Measurements from ENCODE around the gene DROSHA. TPM values are rescaled to one million over a fixed set of nuclear protein-coding genes. Genes with fewer than 3 reads are reported as not detected.

DROSHA gene
- total RNA-seq, 1 donor from 2014 or later = 74.0 TPM

DNA sequence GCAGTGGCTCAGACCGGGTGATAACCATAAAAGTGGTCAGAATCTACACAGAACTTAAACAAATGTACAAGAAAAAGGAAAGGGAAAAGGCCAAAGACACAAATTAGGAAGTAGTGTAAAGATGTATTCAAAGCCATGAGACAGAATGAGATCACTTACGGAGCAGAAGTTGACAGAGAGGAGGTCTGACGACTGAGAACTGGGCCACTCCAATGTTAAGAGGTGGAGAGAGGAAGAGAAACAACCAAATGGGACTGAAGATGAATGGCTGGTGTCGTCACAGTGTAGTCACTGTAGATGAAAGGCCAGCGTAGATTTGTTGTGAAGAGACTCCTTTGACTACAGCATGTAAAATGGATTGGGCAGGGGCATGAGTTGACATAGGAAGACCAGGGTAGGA lies 114.4 kb downstream of the DROSHA start:
- H3K9me3 Mint-ChIP-seq = no peaks in the 10 kb centered on the region
- peaks cover 5% of the 10 kb centered on the region for H3K4me1 Mint-ChIP-seq (ENCODE audit: low read depth)

DNA sequence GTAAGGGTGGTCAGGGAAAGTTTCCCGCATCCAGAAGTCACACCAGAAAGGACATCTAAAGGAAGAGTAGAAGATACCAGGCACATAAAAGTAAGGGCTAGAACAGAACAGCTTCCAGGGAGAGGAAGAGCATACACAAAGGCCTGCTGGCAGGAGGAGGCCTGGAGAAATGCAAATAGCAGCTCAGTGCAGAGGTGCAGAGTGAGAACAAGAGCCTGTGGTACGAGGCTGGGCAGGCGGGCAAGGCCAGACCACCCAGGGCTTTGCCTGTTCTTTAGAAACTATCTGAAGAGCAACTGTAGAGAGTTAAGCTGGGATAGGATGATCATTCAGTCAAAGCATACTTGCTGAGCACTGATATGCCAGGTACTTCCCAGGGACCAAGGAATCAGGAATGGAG lies 115.3 kb downstream of the DROSHA start:
- Mint-ChIP-seq H3K27ac (no peak overlapping the region), H3K4me3 (no peak overlapping the region)
- intact Hi-C loops (cut with micrococcal nuclease) = no loop called here

More for the DNA sequence above, 114.4 kb downstream of the DROSHA start:
- Mint-ChIP-seq H3K4me3 (no peak overlapping the region), H3K27ac (no peak overlapping the region), H3K27me3 (ENCODE audit: insufficient read depth) (no peaks in the 10 kb centered on the region), H3K36me3 (ENCODE audit: low read depth) (peaks cover 25% of the 10 kb centered on the region)
- no peak for DNase-seq (ENCODE audit: low spot score)
- intact Hi-C loops (cut with micrococcal nuclease) = no loop called here

DNA sequence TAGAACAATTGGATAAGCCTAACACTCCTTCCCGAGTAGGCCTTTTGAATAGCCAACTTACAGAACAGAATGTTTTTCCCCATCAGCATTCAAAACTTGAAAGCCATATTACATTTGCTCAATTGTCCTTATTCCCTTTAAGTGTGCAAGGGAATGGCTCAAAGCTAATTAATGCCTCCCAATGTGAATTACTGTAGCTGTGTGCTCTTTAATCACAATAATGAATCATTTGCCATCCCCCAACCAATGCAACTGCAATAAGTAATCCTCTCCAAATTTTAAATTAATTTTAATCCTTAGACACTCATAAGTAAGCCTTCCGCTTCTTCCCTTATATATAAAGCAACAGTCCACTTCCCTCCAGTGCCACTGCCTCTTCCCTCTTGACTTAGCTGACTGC lies 115.9 kb downstream of the DROSHA start:
- Mint-ChIP-seq H3K36me3 (ENCODE audit: low read depth) (peaks cover 16% of the 10 kb centered on the region), H3K4me1 (ENCODE audit: low read depth) (peaks cover 5% of the 10 kb centered on the region), H3K4me3 (no peak overlapping the region), H3K27me3 (ENCODE audit: insufficient read depth) (no peaks in the 10 kb centered on the region), H3K27ac (no peak overlapping the region), H3K9me3 (no peaks in the 10 kb centered on the region)
- intact Hi-C loops (cut with micrococcal nuclease) = no loop called here
- DNase-seq (ENCODE audit: low spot score) = no peak

More for the DNA sequence above, 115.3 kb downstream of the DROSHA start:
- no peaks in the 10 kb centered on the region for H3K27me3 Mint-ChIP-seq (ENCODE audit: insufficient read depth)
- H3K4me1 Mint-ChIP-seq (ENCODE audit: low read depth) = peaks cover 5% of the 10 kb centered on the region
- H3K9me3 Mint-ChIP-seq = no peaks in the 10 kb centered on the region
- no peak for DNase-seq (ENCODE audit: low spot score)
- H3K36me3 Mint-ChIP-seq (ENCODE audit: low read depth) = peaks cover 21% of the 10 kb centered on the region

DNA sequence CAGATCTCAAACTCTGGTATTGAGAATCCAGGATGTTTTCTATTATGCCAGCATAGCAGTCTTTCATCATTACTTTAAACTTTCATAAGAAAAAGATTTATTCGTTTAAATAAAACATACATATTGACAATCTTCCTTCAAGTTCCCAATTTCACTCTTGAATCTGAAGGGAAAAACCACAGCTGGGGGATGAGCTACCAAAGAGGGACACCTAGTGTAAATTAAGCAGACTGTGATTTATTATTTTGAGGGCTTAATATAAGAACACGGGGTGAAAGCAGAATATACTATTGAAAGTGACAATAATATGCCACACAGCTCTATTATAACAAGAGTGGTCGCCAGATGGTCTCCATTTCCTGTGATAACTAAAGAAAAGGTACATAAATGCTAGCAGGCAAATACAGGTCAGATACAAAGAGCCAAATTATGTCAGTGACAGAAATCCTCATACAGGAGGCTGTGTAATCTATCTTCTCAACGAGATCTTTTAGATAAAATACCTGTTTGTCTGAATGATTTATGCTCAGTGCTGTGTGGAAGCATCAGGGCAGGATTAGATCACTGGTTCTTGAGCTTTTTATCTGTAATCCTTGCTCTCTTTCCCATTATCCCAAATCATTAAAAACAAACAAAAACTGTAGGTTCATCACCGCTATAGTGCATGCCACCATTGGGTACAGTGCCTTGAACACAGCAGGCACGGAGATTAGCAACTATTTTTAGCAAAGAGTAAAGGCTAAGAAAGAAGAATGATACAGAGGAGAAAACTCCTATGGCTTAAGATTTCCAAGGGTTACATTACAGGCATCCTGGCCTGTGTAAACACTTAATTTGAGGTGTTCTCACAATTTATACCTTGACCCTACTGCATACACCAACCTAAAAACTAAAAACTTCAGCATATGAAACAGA lies 116.6 kb downstream of the DROSHA start:
- Mint-ChIP-seq H3K27me3 (ENCODE audit: insufficient read depth) (no peaks in the 10 kb centered on the region), H3K27ac (no peak overlapping the region), H3K4me3 (no peak overlapping the region), H3K9me3 (no peaks in the 10 kb centered on the region), H3K36me3 (ENCODE audit: low read depth) (peaks cover 16% of the 10 kb centered on the region), H3K4me1 (ENCODE audit: low read depth) (peaks cover 5% of the 10 kb centered on the region)
- intact Hi-C loops (cut with micrococcal nuclease) = no loop called here
- DNase-seq (ENCODE audit: low spot score) = no peak

DNA sequence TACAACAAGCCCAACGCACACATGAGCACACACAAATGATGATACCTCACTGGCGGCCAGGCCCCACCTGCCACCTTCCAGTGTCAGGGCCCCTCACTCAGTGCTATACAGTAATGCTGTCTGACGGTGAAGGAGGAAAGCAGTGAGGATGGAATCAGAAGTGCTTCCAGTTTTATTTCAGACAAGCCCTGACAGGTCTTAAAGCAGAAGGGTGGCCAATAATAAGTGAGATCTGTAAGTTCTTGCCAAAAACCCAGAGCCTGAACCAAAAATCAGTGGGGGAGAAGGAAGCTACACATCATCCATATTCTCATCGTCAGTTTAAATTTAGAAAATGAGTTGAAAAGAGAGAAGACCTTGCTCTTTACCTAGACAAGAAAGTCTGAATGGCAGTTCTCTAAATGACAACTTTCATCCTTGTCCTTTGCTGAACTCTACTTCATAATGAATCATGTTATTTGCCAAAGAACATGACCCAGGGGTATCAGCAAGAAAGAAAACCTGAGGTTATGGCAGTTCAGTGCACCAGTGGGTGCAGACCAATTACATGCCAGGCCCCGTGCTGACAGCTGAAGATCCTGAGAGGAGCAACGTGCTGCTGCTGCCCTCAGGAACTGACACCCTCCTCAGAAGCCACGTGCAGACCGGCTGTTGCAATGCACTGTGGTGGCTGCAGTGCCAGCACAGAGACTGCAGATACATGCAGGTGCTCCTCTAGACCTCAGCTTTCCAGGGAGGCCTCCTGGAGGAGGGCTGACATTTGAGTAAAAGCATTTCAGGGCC lies 118.7 kb downstream of the DROSHA start:
- no peak overlapping the region for H3K27ac Mint-ChIP-seq
- peaks cover 5% of the 10 kb centered on the region for H3K4me1 Mint-ChIP-seq (ENCODE audit: low read depth)
- H3K4me3 Mint-ChIP-seq = no peak overlapping the region
- no peaks in the 10 kb centered on the region for H3K27me3 Mint-ChIP-seq (ENCODE audit: insufficient read depth)
- H3K9me3 Mint-ChIP-seq = no peaks in the 10 kb centered on the region
- DNase-seq (ENCODE audit: low spot score) = no peak
- peaks cover 29% of the 10 kb centered on the region for H3K36me3 Mint-ChIP-seq (ENCODE audit: low read depth)
- intact Hi-C loops (cut with micrococcal nuclease) = no loop called here

DNA sequence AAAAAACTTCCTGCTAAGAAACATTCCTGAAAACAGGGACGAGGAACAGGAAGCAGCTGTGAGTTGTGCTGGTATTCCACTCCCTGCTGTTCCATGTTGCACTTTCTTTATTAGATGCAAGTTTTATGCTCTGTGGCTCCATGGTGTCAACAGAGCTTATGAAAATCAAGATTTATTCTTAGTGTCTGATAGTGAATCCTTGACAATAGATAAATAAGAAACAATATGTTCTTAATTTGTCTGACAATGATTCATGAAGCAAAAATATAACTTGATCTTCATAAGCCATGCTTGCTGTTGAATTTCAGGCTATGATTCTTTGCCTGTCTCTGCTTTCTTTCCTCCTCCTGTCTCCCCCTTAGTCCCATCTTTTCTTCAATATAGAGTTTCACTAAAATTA lies 119.6 kb downstream of the DROSHA start:
- no peaks in the 10 kb centered on the region for H3K9me3 Mint-ChIP-seq
- no peak overlapping the region for H3K27ac Mint-ChIP-seq
- H3K27me3 Mint-ChIP-seq (ENCODE audit: insufficient read depth) = no peaks in the 10 kb centered on the region
- intact Hi-C loops (cut with micrococcal nuclease) = no loop called here
- peaks cover 5% of the 10 kb centered on the region for H3K4me1 Mint-ChIP-seq (ENCODE audit: low read depth)
- no peak overlapping the region for H3K4me3 Mint-ChIP-seq
- DNase-seq (ENCODE audit: low spot score) = no peak
- peaks cover 32% of the 10 kb centered on the region for H3K36me3 Mint-ChIP-seq (ENCODE audit: low read depth)

DNA sequence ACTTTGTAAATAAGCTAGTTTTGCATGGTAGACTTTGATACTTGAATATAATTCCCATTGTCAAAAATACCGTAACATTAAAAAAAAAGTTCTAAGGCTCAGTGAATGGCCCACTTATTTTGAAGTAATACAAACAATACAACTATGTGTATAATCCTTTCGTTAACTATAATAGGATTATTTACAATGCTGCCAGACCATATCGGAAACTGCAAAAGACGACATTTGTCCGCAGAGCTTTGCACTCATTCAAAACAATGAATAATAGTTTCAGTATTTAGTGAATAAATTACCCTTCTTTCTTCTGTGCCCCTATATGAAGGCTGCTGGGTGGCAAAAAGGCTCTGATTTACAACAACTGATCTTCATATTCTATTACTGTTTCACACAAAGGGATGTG lies 121.8 kb downstream of the DROSHA start:
- no peak overlapping the region for H3K27ac Mint-ChIP-seq
- H3K4me3 Mint-ChIP-seq = no peak overlapping the region
- intact Hi-C loops (cut with micrococcal nuclease) = no loop called here
- peaks cover 43% of the 10 kb centered on the region for H3K36me3 Mint-ChIP-seq (ENCODE audit: low read depth)
- no peaks in the 10 kb centered on the region for H3K27me3 Mint-ChIP-seq (ENCODE audit: insufficient read depth)
- no peaks in the 10 kb centered on the region for H3K9me3 Mint-ChIP-seq
- peaks cover 5% of the 10 kb centered on the region for H3K4me1 Mint-ChIP-seq (ENCODE audit: low read depth)
- no peak for DNase-seq (ENCODE audit: low spot score)

DNA sequence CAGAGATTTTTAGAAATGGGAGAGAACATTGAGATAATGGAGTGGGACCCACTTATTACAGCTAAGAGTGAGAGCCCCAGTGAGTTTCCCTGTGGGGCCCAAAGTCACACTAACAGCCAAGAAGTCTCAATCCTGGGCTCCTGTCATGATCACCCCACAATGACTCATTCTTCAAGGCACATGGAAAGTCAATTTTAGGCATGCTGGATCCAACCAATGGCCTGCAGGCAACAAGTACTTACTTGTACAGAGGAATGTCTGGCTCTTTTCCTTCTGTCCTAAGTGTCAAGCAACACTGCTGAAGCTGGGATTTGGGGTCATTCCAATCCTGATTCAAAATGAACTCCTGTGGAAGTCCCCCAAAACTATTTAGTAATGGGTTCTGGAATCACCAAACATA lies 123.1 kb downstream of the DROSHA start:
- intact Hi-C loops (cut with micrococcal nuclease) = no loop called here
- Mint-ChIP-seq H3K27me3 (ENCODE audit: insufficient read depth) (no peaks in the 10 kb centered on the region), H3K27ac (no peak overlapping the region)

DNA sequence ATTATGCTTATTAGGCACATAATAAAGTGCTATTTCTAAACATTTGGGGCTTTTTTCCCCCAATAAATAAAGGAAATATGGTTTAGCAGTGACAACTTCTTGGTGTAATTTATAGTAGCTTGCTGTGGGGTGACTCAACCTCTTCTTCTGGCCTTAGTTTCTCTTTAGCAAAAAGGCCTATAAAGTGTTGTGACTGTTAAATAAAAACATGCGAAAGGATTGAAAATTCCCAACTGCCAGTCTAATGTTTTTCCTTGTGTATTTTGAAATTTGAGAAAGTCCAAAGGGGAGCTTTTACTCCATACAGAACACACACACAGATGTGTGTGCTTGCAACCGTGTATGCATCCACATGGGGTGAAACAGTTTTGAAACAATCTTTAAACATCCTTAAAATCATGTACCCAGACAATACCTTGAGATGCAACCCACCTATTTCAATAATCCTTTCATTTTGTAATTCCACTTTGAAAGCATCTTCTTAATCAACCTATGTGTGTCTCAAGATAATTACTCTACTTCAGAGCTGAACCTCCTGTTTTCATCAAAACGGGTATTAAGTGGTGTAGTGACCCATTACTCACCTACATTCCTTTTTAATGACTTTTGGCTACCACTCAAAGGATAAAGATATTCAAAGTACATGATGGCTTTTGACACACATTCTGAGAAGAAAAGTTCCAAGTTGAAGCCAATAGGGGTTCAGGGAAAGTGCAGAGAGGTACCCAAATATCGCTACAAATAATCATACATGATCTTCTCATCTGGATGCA lies 123.8 kb downstream of the DROSHA start:
- no peaks in the 10 kb centered on the region for H3K27me3 Mint-ChIP-seq (ENCODE audit: insufficient read depth)
- peaks cover 47% of the 10 kb centered on the region for H3K36me3 Mint-ChIP-seq (ENCODE audit: low read depth)
- no peak for DNase-seq (ENCODE audit: low spot score)
- no peaks in the 10 kb centered on the region for H3K4me1 Mint-ChIP-seq (ENCODE audit: low read depth)
- intact Hi-C loops (cut with micrococcal nuclease) = no loop called here
- no peak overlapping the region for H3K4me3 Mint-ChIP-seq
- H3K9me3 Mint-ChIP-seq = no peaks in the 10 kb centered on the region
- H3K27ac Mint-ChIP-seq = no peak overlapping the region

More for the DNA sequence above, 123.1 kb downstream of the DROSHA start:
- Mint-ChIP-seq H3K4me3 (no peak overlapping the region), H3K36me3 (ENCODE audit: low read depth) (peaks cover 48% of the 10 kb centered on the region), H3K4me1 (ENCODE audit: low read depth) (peaks cover 3% of the 10 kb centered on the region), H3K9me3 (no peaks in the 10 kb centered on the region)
- no peak for DNase-seq (ENCODE audit: low spot score)

DNA sequence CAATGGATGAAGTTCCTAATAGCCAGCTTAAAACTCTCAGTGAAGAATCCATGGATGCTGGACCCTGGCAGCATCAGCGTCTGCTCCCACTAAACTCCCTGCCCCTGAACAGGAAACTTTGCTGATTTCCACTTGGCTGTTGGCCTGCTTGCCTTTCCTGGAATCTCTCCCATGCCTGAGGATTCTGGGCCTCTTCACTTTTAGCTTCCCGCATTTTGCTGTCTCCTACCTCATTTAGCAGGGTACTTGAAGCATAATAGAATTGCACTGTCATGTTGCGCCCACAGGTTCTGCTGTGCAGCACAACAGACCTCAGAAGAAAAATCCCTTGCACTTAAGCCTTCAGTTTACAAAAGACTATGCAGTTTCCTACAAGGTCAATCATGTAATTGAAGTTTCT lies 127.6 kb downstream of the DROSHA start:
- Mint-ChIP-seq H3K4me3 (no peak overlapping the region), H3K36me3 (ENCODE audit: low read depth) (peaks cover 38% of the 10 kb centered on the region), H3K27me3 (ENCODE audit: insufficient read depth) (no peaks in the 10 kb centered on the region), H3K9me3 (no peaks in the 10 kb centered on the region), H3K4me1 (ENCODE audit: low read depth) (no peaks in the 10 kb centered on the region), H3K27ac (no peak overlapping the region)
- intact Hi-C loops (cut with micrococcal nuclease) = no loop called here
- DNase-seq (ENCODE audit: low spot score) = no peak

DNA sequence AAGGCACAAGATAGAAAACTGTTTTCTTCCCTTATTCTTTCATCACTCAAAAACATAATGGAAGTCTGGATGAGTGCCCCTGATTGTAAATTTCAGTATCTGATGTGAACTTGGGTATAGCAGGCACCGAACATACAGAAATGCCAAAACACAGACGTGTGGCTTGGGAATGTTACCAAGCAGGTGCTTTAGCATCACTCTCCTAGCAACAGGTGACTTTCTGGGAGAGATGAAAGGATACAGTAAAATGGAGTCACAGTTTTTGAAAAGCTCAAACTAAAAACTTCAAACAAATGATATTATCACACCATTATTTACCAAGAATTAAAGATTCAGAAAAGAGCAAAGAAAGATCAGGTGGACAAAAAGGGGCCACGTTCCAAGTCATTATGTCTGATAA lies 130.2 kb downstream of the DROSHA start:
- Mint-ChIP-seq H3K4me3 (no peak overlapping the region), H3K27me3 (ENCODE audit: insufficient read depth) (no peaks in the 10 kb centered on the region), H3K27ac (no peak overlapping the region), H3K9me3 (no peaks in the 10 kb centered on the region), H3K4me1 (ENCODE audit: low read depth) (no peaks in the 10 kb centered on the region), H3K36me3 (ENCODE audit: low read depth) (peaks cover 22% of the 10 kb centered on the region)
- intact Hi-C loops (cut with micrococcal nuclease) = no loop called here
- no peak for DNase-seq (ENCODE audit: low spot score)

DNA sequence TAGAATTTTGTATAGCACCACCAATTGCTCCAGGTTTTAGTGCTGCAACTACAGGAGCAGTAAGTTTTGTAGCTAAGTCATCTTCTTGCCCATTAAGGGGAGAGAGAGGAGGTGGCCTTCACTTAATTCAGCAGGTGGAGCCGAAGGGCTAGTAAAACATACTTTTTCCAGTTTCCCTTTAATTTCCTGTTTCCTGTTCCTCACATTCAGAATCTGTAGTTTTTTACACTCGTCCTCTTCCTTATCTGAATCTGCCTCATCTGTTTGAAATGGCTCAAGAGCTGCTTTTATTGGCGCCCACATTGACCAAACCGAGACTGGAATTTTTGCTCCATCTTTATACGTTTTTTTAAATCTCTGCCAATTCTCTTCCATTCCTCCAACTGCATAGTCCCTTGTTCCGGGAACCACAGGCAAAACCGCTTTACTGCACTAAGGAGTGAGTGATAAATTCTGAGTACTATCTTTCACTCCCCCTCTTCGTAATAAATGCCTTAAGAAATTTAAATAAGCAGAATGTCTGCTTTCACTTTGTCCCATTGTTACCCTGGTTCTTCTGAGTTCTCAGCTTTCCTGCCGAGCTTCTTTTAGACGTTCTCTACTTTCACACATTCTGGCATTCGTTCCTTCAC lies 133.9 kb downstream of the DROSHA start:
- H3K4me1 Mint-ChIP-seq (ENCODE audit: low read depth) = no peaks in the 10 kb centered on the region
- no peaks in the 10 kb centered on the region for H3K9me3 Mint-ChIP-seq
- no peak overlapping the region for H3K27ac Mint-ChIP-seq
- H3K4me3 Mint-ChIP-seq = no peak overlapping the region
- intact Hi-C loops (cut with micrococcal nuclease) = no loop called here
- DNase-seq (ENCODE audit: low spot score) = no peak
- peaks cover 5% of the 10 kb centered on the region for H3K36me3 Mint-ChIP-seq (ENCODE audit: low read depth)
- no peaks in the 10 kb centered on the region for H3K27me3 Mint-ChIP-seq (ENCODE audit: insufficient read depth)
